Loucy (cell line): ENCODE data around the gene SLC48A1.

Experiments used
- H2AFZ ChIP-seq: fragments of 200-600 bp; sonication (generic); 2 replicates; pipeline ENCODE4 v1.6.0; 2016; ENCODE audit warnings: antibody characterized with exemption, mild to moderate bottlenecking, low read length, moderate library complexity
- H3F3A ChIP-seq: fragments of 200-600 bp; 2 replicates; pipeline ENCODE4 v1.6.0; 2016; ENCODE audit warnings: antibody characterized with exemption, low read depth, mild to moderate bottlenecking
- H3K27me3 ChIP-seq: fragments of 200-600 bp; sonication (generic); 2 replicates; pipeline ENCODE4 v1.6.1; 2014; ENCODE audit warnings: low read length, mild to moderate bottlenecking; ENCODE audit not compliant: insufficient read depth, poor library complexity, severe bottlenecking
- H3K36me3 ChIP-seq: fragments of 200-600 bp; sonication (generic); 2 replicates; pipeline ENCODE4 v1.6.1; 2016; ENCODE audit warnings: low read length; ENCODE audit not compliant: insufficient read depth
- H3K4me1 ChIP-seq: fragments of 200-600 bp; sonication (generic); 2 replicates; pipeline ENCODE4 v1.5.1; 2014; ENCODE audit warnings: low read length, mild to moderate bottlenecking; ENCODE audit not compliant: insufficient read depth, poor library complexity, severe bottlenecking
- H3K4me2 ChIP-seq: fragments of 200-600 bp; sonication (generic); 2 replicates; pipeline ENCODE4 v1.6.0; 2014; ENCODE audit warnings: antibody characterized with exemption, low read length, low read depth, mild to moderate bottlenecking; ENCODE audit not compliant: poor library complexity, severe bottlenecking
- H3K4me3 ChIP-seq: fragments of 200-600 bp; sonication (generic); 2 replicates; pipeline ENCODE4 v1.5.1; 2014; ENCODE audit warnings: low read length, mild to moderate bottlenecking, mixed read lengths; ENCODE audit not compliant: poor library complexity, severe bottlenecking
- H3K79me2 ChIP-seq: fragments of 200-600 bp; sonication (generic); 2 replicates; pipeline ENCODE4 v1.6.1; 2014; ENCODE audit warnings: low read length; ENCODE audit not compliant: insufficient read depth
- H3K9ac ChIP-seq: fragments of 200-600 bp; sonication (generic); 2 replicates; pipeline ENCODE4 v1.6.0; 2014; ENCODE audit warnings: mild to moderate bottlenecking, low read depth, low read length, moderate library complexity; ENCODE audit not compliant: poor library complexity, severe bottlenecking
- H3K9me2 ChIP-seq: fragments of 200-600 bp; sonication (generic); replicated peaks from 2 replicates; pipeline ENCODE4 v1.6.1; 2016; ENCODE audit warnings: low read depth, low read length, mixed read lengths
- H3K9me3 ChIP-seq: fragments of 200-600 bp; sonication (generic); 2 replicates; pipeline ENCODE4 v1.6.1; 2014; ENCODE audit warnings: mild to moderate bottlenecking, antibody characterized with exemption, low read length, low read depth; ENCODE audit not compliant: insufficient read depth
- H4K20me1 ChIP-seq: fragments of 200-600 bp; sonication (generic); 2 replicates; pipeline ENCODE4 v1.6.0; 2014; ENCODE audit warnings: antibody characterized with exemption, low read length, mild to moderate bottlenecking; ENCODE audit not compliant: insufficient read depth, poor library complexity, severe bottlenecking
- EZH2phosphoT487 ChIP-seq: fragments of 200-600 bp; IDR thresholded peaks from 2 replicates; pipeline ENCODE4 v1.6.1; 2018; ENCODE audit warnings: antibody characterized with exemption, mild to moderate bottlenecking, moderate library complexity, borderline replicate concordance
- TF ChIP-seq, protein P1 (sequence below): fragments of 200-600 bp; sonication (generic); conservative IDR thresholded peaks from 2 replicates; pipeline ENCODE4 v1.5.1; 2014; ENCODE audit warnings: mild to moderate bottlenecking, antibody characterized with exemption, low read length

Gene SLC48A1

DNA sequence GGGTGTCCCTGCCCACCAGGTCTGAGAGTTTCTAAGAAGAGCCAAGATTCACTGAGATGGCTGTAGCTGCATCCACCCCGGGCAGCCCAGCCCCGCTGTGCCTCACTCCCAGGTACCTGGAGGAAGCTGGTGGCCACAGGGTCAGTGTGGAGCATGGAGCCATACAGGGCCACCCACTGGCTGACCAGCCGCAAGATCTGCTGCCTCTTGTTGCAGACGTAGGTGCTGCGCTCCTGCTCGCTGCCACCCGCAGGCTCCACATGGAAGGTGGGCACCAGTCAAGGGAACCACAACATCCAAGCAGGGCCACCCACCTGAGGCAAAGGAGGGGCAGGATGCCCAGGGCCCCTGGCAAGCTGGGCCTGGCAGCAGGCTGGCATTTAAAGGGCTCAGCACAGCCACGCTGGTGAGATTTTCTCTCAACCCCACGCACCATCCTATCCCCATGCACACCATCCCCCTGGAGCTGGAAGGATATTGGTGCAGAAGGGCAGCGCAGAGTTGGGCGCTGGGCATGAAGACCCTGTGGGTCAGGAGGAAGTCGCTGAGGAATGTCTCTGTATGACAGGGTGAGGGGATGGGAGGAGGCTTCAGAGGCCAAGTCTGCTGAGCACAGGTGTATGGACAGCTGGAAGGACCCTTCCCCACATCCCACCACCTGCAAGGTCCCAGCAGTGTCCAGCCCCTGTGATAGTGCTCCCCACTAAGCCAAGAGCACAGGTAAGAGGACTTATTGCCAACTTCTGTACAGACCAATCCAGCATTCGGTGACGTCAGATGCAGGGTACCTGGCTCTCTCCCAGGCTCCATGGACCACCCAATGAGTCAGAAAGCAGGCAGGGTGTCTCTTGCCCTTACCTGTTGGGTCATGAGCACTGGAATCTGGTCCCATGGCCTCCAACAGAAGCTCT is 25.2 kb upstream of the SLC48A1 start:
- H2AFZ ChIP-seq: no peak overlapping the region
- no peaks in the 10 kb centered on the region for H4K20me1 ChIP-seq
- H3K79me2 ChIP-seq: no peaks in the 10 kb centered on the region
- peaks cover 5% of the 10 kb centered on the region for H3K4me1 ChIP-seq
- H3K4me2 ChIP-seq: no peak overlapping the region
- H3F3A ChIP-seq: no peaks in the 10 kb centered on the region
- H3K9me3 ChIP-seq: no peaks in the 10 kb centered on the region
- no peak overlapping the region for H3K4me3 ChIP-seq
- no peak overlapping the region for H3K9ac ChIP-seq
- TF ChIP-seq, protein P1, sequence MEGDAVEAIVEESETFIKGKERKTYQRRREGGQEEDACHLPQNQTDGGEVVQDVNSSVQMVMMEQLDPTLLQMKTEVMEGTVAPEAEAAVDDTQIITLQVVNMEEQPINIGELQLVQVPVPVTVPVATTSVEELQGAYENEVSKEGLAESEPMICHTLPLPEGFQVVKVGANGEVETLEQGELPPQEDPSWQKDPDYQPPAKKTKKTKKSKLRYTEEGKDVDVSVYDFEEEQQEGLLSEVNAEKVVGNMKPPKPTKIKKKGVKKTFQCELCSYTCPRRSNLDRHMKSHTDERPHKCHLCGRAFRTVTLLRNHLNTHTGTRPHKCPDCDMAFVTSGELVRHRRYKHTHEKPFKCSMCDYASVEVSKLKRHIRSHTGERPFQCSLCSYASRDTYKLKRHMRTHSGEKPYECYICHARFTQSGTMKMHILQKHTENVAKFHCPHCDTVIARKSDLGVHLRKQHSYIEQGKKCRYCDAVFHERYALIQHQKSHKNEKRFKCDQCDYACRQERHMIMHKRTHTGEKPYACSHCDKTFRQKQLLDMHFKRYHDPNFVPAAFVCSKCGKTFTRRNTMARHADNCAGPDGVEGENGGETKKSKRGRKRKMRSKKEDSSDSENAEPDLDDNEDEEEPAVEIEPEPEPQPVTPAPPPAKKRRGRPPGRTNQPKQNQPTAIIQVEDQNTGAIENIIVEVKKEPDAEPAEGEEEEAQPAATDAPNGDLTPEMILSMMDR: no peak
- no peak for TF ChIP-seq EZH2phosphoT487
- no peaks in the 10 kb centered on the region for H3K9me2 ChIP-seq
- H3K36me3 ChIP-seq: peaks cover 3% of the 10 kb centered on the region; the same call in 1 of the 2 replicates
- no peaks in the 10 kb centered on the region for H3K27me3 ChIP-seq

DNA sequence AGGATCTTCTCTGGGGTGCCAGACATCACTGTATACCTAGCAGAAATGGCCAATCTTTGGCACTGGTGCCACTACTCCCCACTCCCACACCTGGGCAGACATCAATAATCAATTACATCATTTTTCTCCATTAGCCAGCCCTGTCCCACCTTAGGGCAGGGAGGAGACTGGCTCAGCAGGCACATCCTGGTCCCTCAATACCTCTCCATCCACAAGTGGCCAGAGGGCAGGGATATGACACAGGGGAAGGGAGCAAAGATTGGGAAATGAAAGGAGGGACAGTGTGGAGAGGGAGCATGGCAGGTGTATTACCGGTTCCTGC is 24.6 kb upstream of the SLC48A1 start:
- no peak for TF ChIP-seq EZH2phosphoT487
- TF ChIP-seq, protein P1: no peak
- no peak overlapping the region for H3K4me2 ChIP-seq
- peaks cover 11% of the 10 kb centered on the region for H3K4me1 ChIP-seq

DNA sequence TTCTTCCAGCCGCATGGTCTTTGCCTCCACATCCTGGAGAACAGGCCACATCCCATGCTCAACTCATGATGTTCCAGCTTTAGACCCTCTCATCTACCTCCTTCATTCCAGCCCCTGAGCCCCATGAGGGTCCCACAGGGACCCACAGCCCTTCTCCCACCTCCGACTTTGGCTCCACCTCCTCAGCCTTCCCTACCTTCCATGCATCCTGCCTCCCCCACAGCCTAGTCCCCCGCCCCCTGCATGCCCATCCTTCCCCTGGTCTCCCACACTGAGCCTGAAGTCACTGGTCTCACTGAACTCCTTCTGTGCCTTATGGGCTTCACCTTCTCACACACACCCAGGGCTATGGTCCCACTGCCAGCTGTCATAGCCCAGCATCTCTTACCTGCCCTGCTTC is 24.1 kb upstream of the SLC48A1 start:
- no peaks in the 10 kb centered on the region for H3K79me2 ChIP-seq
- no peaks in the 10 kb centered on the region for H3F3A ChIP-seq
- no peaks in the 10 kb centered on the region for H3K9me2 ChIP-seq
- peaks cover 3% of the 10 kb centered on the region; the same call in 1 of the 2 replicates for H3K36me3 ChIP-seq
- H3K4me3 ChIP-seq: no peak overlapping the region
- TF ChIP-seq, protein P1: no peak
- no peak for TF ChIP-seq EZH2phosphoT487
- no peak overlapping the region for H3K9ac ChIP-seq
- H3K4me2 ChIP-seq: no peak overlapping the region
- no peaks in the 10 kb centered on the region for H3K9me3 ChIP-seq
- no peaks in the 10 kb centered on the region for H4K20me1 ChIP-seq
- H2AFZ ChIP-seq: no peak overlapping the region
- peaks cover 16% of the 10 kb centered on the region for H3K4me1 ChIP-seq
- H3K27me3 ChIP-seq: no peaks in the 10 kb centered on the region

More for the DNA sequence above, 24.6 kb upstream of the SLC48A1 start:
- no peak overlapping the region for H3K9ac ChIP-seq
- H3K79me2 ChIP-seq: no peaks in the 10 kb centered on the region
- no peaks in the 10 kb centered on the region for H3K27me3 ChIP-seq
- peaks cover 3% of the 10 kb centered on the region; the same call in 1 of the 2 replicates for H3K36me3 ChIP-seq
- no peak overlapping the region for H2AFZ ChIP-seq
- H3K9me3 ChIP-seq: no peaks in the 10 kb centered on the region
- H4K20me1 ChIP-seq: no peaks in the 10 kb centered on the region
- no peak overlapping the region for H3K4me3 ChIP-seq
- no peaks in the 10 kb centered on the region for H3K9me2 ChIP-seq
- no peaks in the 10 kb centered on the region for H3F3A ChIP-seq
